Right cardiac atrium (tissue), 5 donors: ENCODE measurements around the gene GSN. TPM values are rescaled to one million over a fixed set of nuclear protein-coding genes. Genes with fewer than 3 reads are reported as not detected.

Source experiments
- ATAC-seq, 2 donors: fragments of 200-7000 bp; cut with Tn5 transposase; one replicate each; pipeline versions ENCODE4 v1.8.0 to v1.9.1; 2020; ENCODE audit warnings: moderate library complexity in 2 of 2, mild to moderate bottlenecking in 1 of 2
- DNase-seq, 3 donors: peaks; one replicate each; pipeline ENCODE4 v3.0.0-alpha.2; 2020
- H3K27ac ChIP-seq: one replicate; pipeline ENCODE4 v1.5.1; 2013; ENCODE audit warnings: mild to moderate bottlenecking, low read length, control low read depth, moderate library complexity
- H3K27me3 ChIP-seq: one replicate; pipeline ENCODE4 v1.6.1; 2013; ENCODE audit not compliant: control insufficient read depth, insufficient read depth
- H3K4me1 ChIP-seq: one replicate; pipeline ENCODE4 v1.6.1; 2013; ENCODE audit warnings: low read length; ENCODE audit not compliant: control insufficient read depth, insufficient read depth
- H3K4me3 ChIP-seq: one replicate; pipeline ENCODE4 v1.5.1; 2013; ENCODE audit warnings: low read length, control low read depth
- H3K9me3 ChIP-seq: one replicate; pipeline ENCODE4 v1.6.1; 2013; ENCODE audit warnings: low read length; ENCODE audit not compliant: control insufficient read depth
- WGBS: extraction: QIAGEN DNeasy Blood & Tissue Kit; methylation state at CpG from one replicate; pipeline ENCODE4 v1.1.7; 2013; 5-methylcytosine and 5-hydroxymethylcytosine counted together
- intact Hi-C, 4 donors: fragments of 100-400 bp; cut with DNase I; formaldehyde crosslinking; loops; one replicate each; pipeline versions ENCODE4 v1.11.0 to v1.14.0; 2022 to 2023
- polyA plus RNA-seq: library from polyadenylated mRNA; stranded (reverse); fragments of 200-250 nt; gene quantifications from one replicate; pipeline ENCODE4 v1.2.3, GENCODE V29; 2013
- total RNA-seq, 4 donors: library from RNA; stranded (reverse); fragmentation: NEBNext Ultra II Directional; extraction: Animal tissue kit (Norgen Biotek cat#: 25700); gene quantifications; one replicate each; pipeline ENCODE4 v1.2.1, GENCODE V29; 2021
- donor health status: healthy with polysubstance abuse.
- donor health status: DM: no; HTN: yes; CAD: no.
- donor health status: DM: no; HTN: no; CAD: no.
- donor health status: DM: no; HTN: yes; CAD: no; lungs with severe emphysema.
- donor health status: DM: yes; HTN: yes; CAD: no.

The GSN gene
- total and polyA plus RNA-seq, 5 donors: 949 to 1,838 (median 1,630) TPM

GRCh38 chr9:121317737-121318630 lies 50.0 kb downstream of the GSN start:
- 44% methylated on average over 6 of the region's 6 CpGs for WGBS
- peak overlapping the region; percentile 25 for H3K27ac ChIP-seq
- no peak overlapping the region for H3K4me3 ChIP-seq
- peak; percentile 4 to 43 for ATAC-seq
- H3K9me3 ChIP-seq: no peaks in the 10 kb centered on the region
- intact Hi-C loops: loop anchor here in 2 of 4 donors (10.0 kb wide), 2 partner anchors 77 to 103 kb away; no protein-coding TSS in a partner anchor
- no peaks in the 10 kb centered on the region for H3K27me3 ChIP-seq
- DNase-seq: peak; percentile 66 to 92 (median 86)
- H3K4me1 ChIP-seq: no peaks in the 10 kb centered on the region

- H3K4me3 ChIP-seq: no peak overlapping the region
- H3K4me1 ChIP-seq: no peaks in the 10 kb centered on the region
- peak overlapping the region; percentile 0 for H3K27ac ChIP-seq
- WGBS: 84% methylated on average over 19 of the region's 19 CpGs
- no peaks in the 10 kb centered on the region for H3K27me3 ChIP-seq
- DNase-seq (peak; percentile 20 to 67 (median 55)), ATAC-seq (peak; percentile 3 to 17)
- intact Hi-C loops: loop anchor here in 2 of 4 donors (10.0 kb wide), 2 partner anchors 76 to 104 kb away; no protein-coding TSS in a partner anchor
- H3K9me3 ChIP-seq: no peaks in the 10 kb centered on the region
Measured at GRCh38 chr9:121318631-121319382, 50.8 kb downstream of the GSN start.

- Histone ChIP-seq H3K9me3 (no peaks in the 10 kb centered on the region), H3K4me1 (peaks cover 2% of the 10 kb centered on the region), H3K27ac (no peak overlapping the region), H3K4me3 (no peak overlapping the region), H3K27me3 (no peaks in the 10 kb centered on the region)
- intact Hi-C loops: loop anchor here in 2 of 4 donors (10.0 kb wide), 2 partner anchors 75 to 105 kb away; no protein-coding TSS in a partner anchor
- WGBS: 92% methylated on average over 5 of the region's 5 CpGs
- ATAC-seq (no peak), DNase-seq (peak in 1 of 3 donors; percentile 19)
Measured at GRCh38 chr9:121319383-121319780, 51.4 kb downstream of the GSN start.

DNA sequence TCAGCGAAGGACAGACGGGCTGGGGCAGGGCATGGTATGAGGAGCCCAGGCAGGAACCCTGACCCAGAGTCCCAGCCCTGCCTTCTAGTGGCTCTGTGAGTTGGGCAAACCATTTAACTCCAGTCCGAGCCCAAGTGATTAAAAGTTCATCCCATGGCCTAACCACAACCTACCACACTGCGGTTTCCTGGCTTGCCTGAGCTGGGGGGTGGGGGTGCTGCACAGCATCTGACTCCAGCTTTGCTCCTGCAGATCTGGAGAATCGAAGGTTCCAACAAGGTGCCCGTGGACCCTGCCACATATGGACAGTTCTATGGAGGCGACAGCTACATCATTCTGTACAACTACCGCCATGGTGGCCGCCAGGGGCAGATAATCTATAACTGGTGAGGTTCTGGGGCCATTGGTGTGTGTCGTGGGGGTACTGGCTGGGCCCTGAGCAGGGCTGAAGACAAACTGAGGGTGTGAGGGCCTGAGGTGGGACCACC lies 53.1 kb downstream of the GSN start:
- ATAC-seq (peak in 1 of 2 donors; percentile 2), DNase-seq (peak in 2 of 3 donors; percentile 51 to 59)
- Histone ChIP-seq H3K27ac (peak overlapping the region; percentile 47), H3K27me3 (no peaks in the 10 kb centered on the region), H3K4me3 (no peak overlapping the region), H3K4me1 (peaks cover 12% of the 10 kb centered on the region), H3K9me3 (no peaks in the 10 kb centered on the region)
- whole genome bisulfite sequencing: 90% methylated on average over 10 of the region's 10 CpGs
- intact Hi-C loops: loop anchor here in 2 of 4 donors (2.0 to 5.0 kb wide), 4 partner anchors 39 to 76 kb away; partner anchors contain the start of gene STOM (in 1 of the 2)

DNA sequence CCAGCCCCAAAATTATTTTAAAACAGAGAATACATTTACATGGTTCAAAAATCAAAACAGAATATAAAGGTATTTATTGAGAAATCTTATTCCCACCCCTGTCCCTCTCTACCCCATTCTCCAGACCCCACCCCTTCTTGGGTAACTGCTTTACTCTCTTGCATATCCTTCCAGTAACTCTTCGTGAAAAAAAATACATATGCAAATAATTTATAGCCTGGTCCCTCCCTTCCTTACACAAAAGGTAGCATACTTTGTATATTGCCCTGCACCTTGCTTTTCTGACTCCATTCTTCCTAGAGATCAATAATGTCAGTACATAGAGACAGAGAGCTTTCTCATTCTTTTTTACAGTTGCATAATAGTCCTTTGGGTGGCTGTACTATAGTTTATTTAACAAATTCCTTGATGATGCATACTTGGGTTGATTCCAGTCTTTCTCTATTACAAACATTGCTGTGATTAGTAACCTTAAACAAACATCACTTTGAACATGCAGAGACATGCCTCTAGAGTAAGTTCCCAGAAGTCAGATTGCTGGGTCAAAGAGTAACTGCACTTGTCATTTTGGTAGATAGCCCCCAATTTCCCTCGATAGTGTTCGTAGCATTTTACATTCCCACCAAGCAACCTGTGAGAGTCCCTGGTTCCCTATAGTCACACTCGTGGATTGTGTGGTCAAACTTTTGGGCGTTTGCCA lies 54.2 kb downstream of the GSN start:
- Histone ChIP-seq H3K27me3 (no peaks in the 10 kb centered on the region), H3K9me3 (no peaks in the 10 kb centered on the region), H3K4me3 (no peak overlapping the region), H3K4me1 (peaks cover 12% of the 10 kb centered on the region), H3K27ac (no peak overlapping the region)
- no peak for ATAC-seq
- intact Hi-C loops: loop anchor here in 3 of 4 donors (2.0 to 5.0 kb wide), 3 partner anchors 40 to 75 kb away; no protein-coding TSS in a partner anchor
- DNase-seq: no peak
- 61% methylated on average over 5 of the region's 5 CpGs for WGBS

- no peaks in the 10 kb centered on the region for H3K27me3 ChIP-seq
- H3K9me3 ChIP-seq: no peaks in the 10 kb centered on the region
- intact Hi-C loops: loop anchor here in 3 of 4 donors (2.0 to 5.0 kb wide), 3 partner anchors 41 to 74 kb away; no protein-coding TSS in a partner anchor
- H3K4me1 ChIP-seq: peaks cover 12% of the 10 kb centered on the region
- ATAC-seq (no peak), DNase-seq (peak in 2 of 3 donors; percentile 24 to 41)
- 85% methylated on average over 10 of the region's 10 CpGs for WGBS
- no peak overlapping the region for H3K4me3 ChIP-seq
- no peak overlapping the region for H3K27ac ChIP-seq
Measured at GRCh38 chr9:121322737-121323448, 54.9 kb downstream of the GSN start.

DNA sequence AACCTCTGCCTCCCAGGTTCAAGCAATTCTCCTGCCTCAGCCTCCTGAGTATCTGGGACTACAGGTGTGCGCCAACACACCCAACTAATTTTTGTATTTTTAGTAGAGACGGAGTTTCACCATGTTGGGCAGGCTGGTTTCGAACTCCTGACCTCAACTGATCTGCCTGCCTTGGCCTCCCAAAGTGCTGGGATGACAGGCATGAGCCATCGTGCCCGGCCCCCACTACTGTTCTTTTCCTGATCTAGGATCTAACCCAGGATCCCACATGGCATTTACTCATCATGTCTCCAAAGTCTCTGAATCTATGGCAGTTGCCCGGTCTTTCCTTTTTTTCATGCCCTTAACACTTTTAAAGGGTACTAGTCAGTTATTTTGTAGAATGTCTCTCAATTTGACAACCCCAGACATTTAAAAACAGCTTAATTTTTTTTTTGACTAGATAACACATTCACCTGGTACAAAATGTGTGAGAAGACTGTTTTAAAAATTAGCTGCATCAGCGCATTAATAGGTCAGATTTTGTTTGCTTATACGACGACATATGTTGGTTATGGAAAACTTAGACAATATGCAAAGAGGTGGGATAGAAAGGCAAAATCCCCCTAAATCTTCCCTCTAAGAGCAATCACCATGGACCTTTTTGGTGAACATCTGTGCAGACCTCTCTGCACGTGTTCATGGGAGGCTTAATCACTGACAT lies 55.6 kb downstream of the GSN start:
- Histone ChIP-seq H3K27ac (peak overlapping the region; percentile 50), H3K27me3 (no peaks in the 10 kb centered on the region), H3K4me1 (peaks cover 12% of the 10 kb centered on the region), H3K4me3 (no peak overlapping the region), H3K9me3 (no peaks in the 10 kb centered on the region)
- 84% methylated on average over 10 of the region's 10 CpGs for WGBS
- DNase-seq: peak in 2 of 3 donors; percentile 27 to 43
- intact Hi-C loops: loop anchor here in 3 of 4 donors (2.0 to 5.0 kb wide), 3 partner anchors 41 to 74 kb away; no protein-coding TSS in a partner anchor
- no peak for ATAC-seq

DNA sequence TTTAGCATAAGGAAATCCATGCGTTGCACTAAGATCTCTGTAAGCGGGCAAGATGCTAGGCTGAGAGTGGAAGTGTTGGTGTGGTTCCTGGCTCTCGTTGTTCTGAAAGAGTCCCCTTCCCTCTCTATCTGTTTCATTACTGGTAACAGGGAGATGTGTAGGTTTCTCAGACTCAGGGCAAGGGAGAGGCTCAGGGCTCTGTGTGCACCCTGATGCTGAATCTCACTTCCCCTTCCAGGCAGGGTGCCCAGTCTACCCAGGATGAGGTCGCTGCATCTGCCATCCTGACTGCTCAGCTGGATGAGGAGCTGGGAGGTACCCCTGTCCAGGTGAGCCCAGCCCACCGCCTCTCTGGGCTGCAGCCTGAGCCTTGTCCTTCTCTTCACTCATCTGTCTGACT lies 56.4 kb downstream of the GSN start:
- DNase-seq: peak in 2 of 3 donors; percentile 48 to 61
- peak overlapping the region; percentile 50 for H3K27ac ChIP-seq
- H3K9me3 ChIP-seq: no peaks in the 10 kb centered on the region
- H3K4me3 ChIP-seq: no peak overlapping the region
- intact Hi-C loops: loop anchor here in 2 of 4 donors (5.0 kb wide), 2 partner anchors 42 to 73 kb away; no protein-coding TSS in a partner anchor
- no peaks in the 10 kb centered on the region for H3K27me3 ChIP-seq
- ATAC-seq: no peak
- peaks cover 14% of the 10 kb centered on the region for H3K4me1 ChIP-seq
- 86% methylated on average over 5 of the region's 5 CpGs for WGBS

DNA sequence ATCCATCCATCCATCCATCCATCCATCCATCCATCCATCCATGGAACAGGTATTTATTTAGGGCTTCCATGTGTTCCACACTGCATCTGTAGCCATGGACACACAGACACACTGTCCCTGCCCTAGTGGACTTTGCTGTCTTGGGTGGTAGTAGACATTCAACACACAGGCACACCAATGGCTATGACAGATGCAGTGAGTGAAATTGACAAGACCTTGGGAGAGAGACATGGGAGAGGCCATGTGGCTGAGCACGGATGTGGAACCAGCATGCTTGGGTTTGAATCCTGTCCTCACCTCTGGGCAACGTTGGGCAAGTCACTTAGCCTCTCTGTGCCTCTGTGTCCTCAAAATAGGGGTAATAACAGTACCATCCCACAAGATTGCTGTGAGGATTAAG lies 56.8 kb downstream of the GSN start:
- intact Hi-C loops: loop anchor here in 2 of 4 donors (5.0 kb wide), 3 partner anchors 42 to 73 kb away; partner anchors contain the start of gene STOM (in 1 of the 2)
- no peak for DNase-seq
- WGBS: 62% methylated on average over 2 of the region's 2 CpGs
- Histone ChIP-seq H3K27ac (peak overlapping the region; percentile 50), H3K4me1 (peaks cover 14% of the 10 kb centered on the region), H3K4me3 (no peak overlapping the region), H3K27me3 (no peaks in the 10 kb centered on the region), H3K9me3 (no peaks in the 10 kb centered on the region)
- no peak for ATAC-seq
